SK-N-SH (cell line): Measurements from ENCODE around the gene CAPN7. TPM values are rescaled to one million over a fixed set of nuclear protein-coding genes. Genes with fewer than 3 reads are reported as not detected.

Source experiments
- CTCF ChIA-PET: fragments of 300-600, 350-600 bp; formaldehyde crosslinking; extraction: SDS; loops from one replicate; lab custom pipeline; 2021; lab: Yijun Ruan, JAX
- POLR2A ChIA-PET: fragments of 350-600 bp; sonication (Branson Sonifier 250); formaldehyde crosslinking; extraction: SDS; loops from one replicate; lab custom pipeline; 2020; ENCODE audit warnings: antibody characterized with exemption, inconsistent platforms; lab: Yijun Ruan, JAX
- DNase-seq: peaks from one replicate; pipeline ENCODE4 v3.0.0; 2012
- H2AFZ ChIP-seq: fragments of 200-600 bp; sonication (generic); 2 replicates; pipeline ENCODE4 v1.8.1; 2016; ENCODE audit warnings: antibody characterized with exemption, mild to moderate bottlenecking, low read depth
- H3F3A ChIP-seq: fragments of 200-600 bp; sonication (generic); replicated peaks from 2 replicates; pipeline ENCODE3; 2016; ENCODE audit warnings: antibody characterized with exemption, mild to moderate bottlenecking; ENCODE audit not compliant: insufficient read depth
- H3K27ac ChIP-seq, 2 experiments: fragments of 200-500 bp in 1 of 2; fragments of 200-600 bp in 1 of 2; sonication (Bioruptor generic) in 1 of 2; sonication (generic), shearing (Covaris generic) in 1 of 2; 2 replicates each; pipeline versions ENCODE4 v1.5.1 to v1.6.1; 2014 to 2016; ENCODE audit warnings: low read depth in 2 of 2, inconsistent platforms in 1 of 2, low read length in 1 of 2, mild to moderate bottlenecking in 1 of 2, mixed read lengths in 1 of 2
- H3K27me3 ChIP-seq: fragments of 200-600 bp; sonication (generic), shearing (Covaris generic); 2 replicates; pipeline ENCODE4 v1.6.1; 2016; ENCODE audit warnings: mixed run types; ENCODE audit not compliant: insufficient read depth
- H3K36me3 ChIP-seq, 2 experiments: fragments of 200-500 bp in 1 of 2; fragments of 200-600 bp in 1 of 2; sonication (Bioruptor generic) in 1 of 2; sonication (generic) in 1 of 2; replicated peaks in 1 of 2; 2 replicates each; pipeline versions ENCODE3 to v1.5.1; 2014 to 2016; ENCODE audit warnings: low read length in 1 of 2, mild to moderate bottlenecking in 1 of 2; ENCODE audit not compliant: insufficient read depth in 2 of 2, control insufficient read depth in 1 of 2
- H3K4me1 ChIP-seq, 2 experiments: fragments of 200-500 bp in 1 of 2; fragments of 200-600 bp in 1 of 2; sonication (Bioruptor generic) in 1 of 2; sonication (generic), shearing (Covaris generic) in 1 of 2; 2 replicates each; pipeline versions ENCODE4 v1.5.1 to v1.6.1; 2014 to 2016; ENCODE audit warnings: low read depth in 1 of 2, low read length in 1 of 2, mixed run types in 1 of 2; ENCODE audit not compliant: insufficient read depth in 2 of 2, control insufficient read depth in 1 of 2
- H3K4me2 ChIP-seq: fragments of 200-600 bp; sonication (generic), shearing (Covaris generic); 2 replicates; pipeline ENCODE4 v1.6.1; 2017; ENCODE audit warnings: mixed run types
- H3K4me3 ChIP-seq, 2 experiments: fragments of 200-500 bp in 1 of 2; fragments of 200-600 bp in 1 of 2; sonication (Bioruptor generic) in 1 of 2; sonication (generic), shearing (Covaris generic) in 1 of 2; 2 replicates each; pipeline versions ENCODE4 v1.5.1 to v1.8.1; 2014 to 2016; ENCODE audit warnings: low read depth in 2 of 2, inconsistent platforms in 1 of 2, low read length in 1 of 2, mild to moderate bottlenecking in 1 of 2, mixed read lengths in 1 of 2, moderate library complexity in 1 of 2
- H3K79me2 ChIP-seq: fragments of 200-600 bp; sonication (generic); 2 replicates; pipeline ENCODE4 v1.8.1; 2017; ENCODE audit warnings: mild to moderate bottlenecking; ENCODE audit not compliant: insufficient read depth
- H3K9ac ChIP-seq: fragments of 200-600 bp; sonication (generic); 2 replicates; pipeline ENCODE4 v1.6.1; 2017; ENCODE audit warnings: mixed run types
- H3K9me2 ChIP-seq: fragments of 200-600 bp; sonication (generic); 2 replicates; pipeline ENCODE4 v1.6.1; 2017; ENCODE audit warnings: mixed run types
- H3K9me3 ChIP-seq: fragments of 200-600 bp; sonication (generic); 2 replicates; pipeline ENCODE4 v1.6.1; 2017; ENCODE audit warnings: mixed run types, mild to moderate bottlenecking, moderate library complexity
- H4K20me1 ChIP-seq: fragments of 200-600 bp; sonication (generic); 2 replicates; pipeline ENCODE4 v1.6.1; 2017; ENCODE audit warnings: mild to moderate bottlenecking, mixed run types; ENCODE audit not compliant: insufficient read depth
- CHD2 ChIP-seq: fragments of 150-350 bp; IDR thresholded peaks from 2 replicates; pipeline ENCODE4 v1.6.1; 2018; ENCODE audit warnings: low read length; ENCODE audit not compliant: partially characterized antibody
- ELF1 ChIP-seq: IDR thresholded peaks from 2 replicates; pipeline ENCODE4 v1.4.0; 2012
- EP300 ChIP-seq, 2 experiments: IDR thresholded peaks; 2 replicates each; pipeline versions ENCODE4 v1.4.0 to v1.6.1; 2012; ENCODE audit warnings: borderline replicate concordance in 1 of 2, low read depth in 1 of 2, low read length in 1 of 2
- FOSL2 ChIP-seq: IDR thresholded peaks from 2 replicates; pipeline ENCODE4 v1.4.0; 2012; ENCODE audit warnings: low read depth, mild to moderate bottlenecking, moderate library complexity, borderline replicate concordance
- IRF3 ChIP-seq: fragments of 150-350 bp; IDR thresholded peaks from 2 replicates; pipeline ENCODE4 v1.6.1; 2016; ENCODE audit warnings: mild to moderate bottlenecking, low read depth, low read length
- MXI1 ChIP-seq: IDR thresholded peaks from 2 replicates; pipeline ENCODE4 v1.6.1; 2012; ENCODE audit warnings: mild to moderate bottlenecking, low read depth, low read length, improper control_type of control experiment
- NRF1 ChIP-seq: IDR thresholded peaks from 2 replicates; pipeline ENCODE4 v1.6.1; 2012; ENCODE audit warnings: low read depth, mild to moderate bottlenecking, low read length
- POLR2AphosphoS5 ChIP-seq: IDR thresholded peaks from 2 replicates; pipeline ENCODE4 v1.6.1; 2012; ENCODE audit warnings: low read depth, low read length
- RCOR1 ChIP-seq: fragments of 150-350 bp; IDR thresholded peaks from 2 replicates; pipeline ENCODE4 v1.6.1; 2017; ENCODE audit warnings: antibody characterized with exemption, low read length
- REST ChIP-seq: IDR thresholded peaks from 2 replicates; pipeline ENCODE4 v1.6.1; 2012; ENCODE audit warnings: mild to moderate bottlenecking, low read depth, low read length, moderate library complexity
- RFX5 ChIP-seq: IDR thresholded peaks from 2 replicates; pipeline ENCODE4 v1.6.1; 2012; ENCODE audit warnings: mild to moderate bottlenecking, improper control_type of control experiment, low read length
- RXRA ChIP-seq: IDR thresholded peaks from 2 replicates; pipeline ENCODE4 v1.4.0; 2012; ENCODE audit warnings: low read depth, mild to moderate bottlenecking, borderline replicate concordance
- SIN3A ChIP-seq: IDR thresholded peaks from 2 replicates; pipeline ENCODE4 v1.6.1; 2012; ENCODE audit warnings: low read depth, mild to moderate bottlenecking, low read length, moderate library complexity, borderline replicate concordance
- USF2 ChIP-seq: fragments of 150-350 bp; IDR thresholded peaks from 2 replicates; pipeline ENCODE4 v1.6.1; 2017; ENCODE audit warnings: antibody characterized with exemption, low read length, low read depth, borderline replicate concordance
- ZBTB33 ChIP-seq: IDR thresholded peaks from 2 replicates; pipeline ENCODE4 v1.4.0; 2012; ENCODE audit warnings: low read depth, borderline replicate concordance
- WGBS: methylation state at CpG from one replicate; pipeline ENCODE4 v1.1.6; 2017; ENCODE audit warnings: low lambda C conversion rate; 5-methylcytosine and 5-hydroxymethylcytosine counted together
- polyA plus RNA-seq, 3 experiments: library from polyadenylated mRNA; depleted of rRNA; stranded (reverse); fragments of >200 nt; gene quantifications; 2 replicates each; pipeline ENCODE4 v1.2.3, GENCODE V29; 2012

Gene CAPN7
- polyA plus RNA-seq, 1 of the 3 experiments (the other 2 are of a cell fraction), result 7.3 TPM

- H3K4me3 ChIP-seq, result no peak overlapping the region
- no peaks in the 10 kb centered on the region for H3K27me3 ChIP-seq
- H3K4me2 ChIP-seq, result no peak overlapping the region
- H3K9me2 ChIP-seq, result no peaks in the 10 kb centered on the region
- no peak overlapping the region for H3K27ac ChIP-seq
- no peaks in the 10 kb centered on the region for H4K20me1 ChIP-seq
- H3K9me3 ChIP-seq, result no peaks in the 10 kb centered on the region
- 100% methylated on average over 1 of the region's 1 CpG for whole genome bisulfite sequencing
- H2AFZ ChIP-seq, result no peak overlapping the region
- no peak for TF ChIP-seq RCOR1
- TF ChIP-seq NRF1, result no peak
- no peak for TF ChIP-seq IRF3
- no peak for TF ChIP-seq USF2
- TF ChIP-seq CHD2, result no peak
- TF ChIP-seq ZBTB33, result no peak
- TF ChIP-seq ELF1, result no peak
- TF ChIP-seq SIN3A, result no peak
- TF ChIP-seq FOSL2, result no peak
- no peak for TF ChIP-seq EP300 (IDR thresholded peaks at IDR 0.05; ENCODE audit: borderline replicate concordance in 1 of 2, low read depth in 1 of 2, low read length in 1 of 2)
- no peak for TF ChIP-seq RXRA
- TF ChIP-seq MXI1, result no peak
- TF ChIP-seq RFX5, result no peak
- no peak for TF ChIP-seq REST
- no peak for TF ChIP-seq POLR2AphosphoS5
- 0 out of 2 replicates have a peak, but pooled peaks cover 4% of the 10 kb centered on the region for H3K79me2 ChIP-seq
- CTCF ChIA-PET, result interaction anchor here (1.0 to 7.4 kb wide), 2 partner anchors 16 to 81 kb away, joined by 4 to 36 read pairs; no protein-coding TSS in a partner anchor
- POLR2A ChIA-PET, result no interaction called here
- no peak overlapping the region for H3K9ac ChIP-seq
- H3F3A ChIP-seq, result no peaks in the 10 kb centered on the region
- peaks cover 3 to 5% of the 10 kb centered on the region in 2 experiments; a peak in 2 of 4 replicates for H3K4me1 ChIP-seq
- DNase-seq, result no peak
- no peaks in the 10 kb centered on the region for H3K36me3 ChIP-seq
Measured at GRCh38 chr3:15283702-15284101, 77.7 kb downstream of the CAPN7 start.
